T-helper 22 cell (primary cell): ENCODE results near the gene CDK6.
"Not testable (repeated sequence)": the region's sequence is repeated elsewhere in the genome, so short reads cannot be mapped to it uniquely, and the experiment has no call there.

Source experiments
- DNase-seq: peaks from one replicate; pipeline ENCODE4 v3.0.0-alpha.2; 2020; ENCODE audit warnings: low read depth

CDK6 gene

GRCh38 chr7:92622030-92622429 is 214.3 kb downstream of the CDK6 start:
- no peak for DNase-seq

GRCh38 chr7:92621561-92622023 is 214.8 kb downstream of the CDK6 start:
- DNase-seq = no peak

- DNase-seq = peak; percentile 57
Observed at GRCh38 chr7:92621026-92621540, 215.3 kb downstream of the CDK6 start.

- no peak for DNase-seq
Observed at GRCh38 chr7:92615861-92616260, 220.5 kb downstream of the CDK6 start.

GRCh38 chr7:92614660-92615174 is 221.7 kb downstream of the CDK6 start:
- DNase-seq = no peak

- DNase-seq = no peak
Observed at GRCh38 chr7:92613720-92614119, 222.7 kb downstream of the CDK6 start.

GRCh38 chr7:92613214-92613613 is 223.2 kb downstream of the CDK6 start:
- DNase-seq = no peak

- no peak for DNase-seq
Observed at GRCh38 chr7:92612501-92612900, 223.9 kb downstream of the CDK6 start.

- no peak for DNase-seq
Observed at GRCh38 chr7:92611735-92612134, 224.6 kb downstream of the CDK6 start.

- DNase-seq = no peak
Observed at GRCh38 chr7:92609921-92610518, 226.4 kb downstream of the CDK6 start.

- no peak for DNase-seq
Observed at GRCh38 chr7:92608380-92609322, 227.7 kb downstream of the CDK6 start.

- no peak for DNase-seq
Observed at GRCh38 chr7:92606985-92607384, 229.4 kb downstream of the CDK6 start.

- DNase-seq = not testable (repeated sequence)
Observed at GRCh38 chr7:92604517-92604916, 231.9 kb downstream of the CDK6 start.

- no peak for DNase-seq
Observed at GRCh38 chr7:92603089-92603445, 233.3 kb downstream of the CDK6 start.

GRCh38 chr7:92602352-92603088 is 233.9 kb downstream of the CDK6 start:
- DNase-seq = no peak

- DNase-seq = no peak
Observed at GRCh38 chr7:92598310-92598981, 237.9 kb downstream of the CDK6 start.

- DNase-seq = no peak
Observed at GRCh38 chr7:92595281-92595680, 241.1 kb downstream of the CDK6 start.

GRCh38 chr7:92594746-92595145 is 241.6 kb downstream of the CDK6 start:
- DNase-seq = no peak

GRCh38 chr7:92590711-92591310 is 245.6 kb downstream of the CDK6 start:
- no peak for DNase-seq

GRCh38 chr7:92589056-92589455 is 247.3 kb downstream of the CDK6 start:
- DNase-seq = no peak

- no peak for DNase-seq
Observed at GRCh38 chr7:92588561-92588960, 247.8 kb downstream of the CDK6 start.
